ENCODE measurements around the gene CACNB2. TPM values are rescaled to one million over a fixed set of nuclear protein-coding genes. Genes with fewer than 3 reads are reported as not detected.

CACNB2 gene
- total RNA-seq, 1 experiment from 2014 or later = not detected

DNA sequence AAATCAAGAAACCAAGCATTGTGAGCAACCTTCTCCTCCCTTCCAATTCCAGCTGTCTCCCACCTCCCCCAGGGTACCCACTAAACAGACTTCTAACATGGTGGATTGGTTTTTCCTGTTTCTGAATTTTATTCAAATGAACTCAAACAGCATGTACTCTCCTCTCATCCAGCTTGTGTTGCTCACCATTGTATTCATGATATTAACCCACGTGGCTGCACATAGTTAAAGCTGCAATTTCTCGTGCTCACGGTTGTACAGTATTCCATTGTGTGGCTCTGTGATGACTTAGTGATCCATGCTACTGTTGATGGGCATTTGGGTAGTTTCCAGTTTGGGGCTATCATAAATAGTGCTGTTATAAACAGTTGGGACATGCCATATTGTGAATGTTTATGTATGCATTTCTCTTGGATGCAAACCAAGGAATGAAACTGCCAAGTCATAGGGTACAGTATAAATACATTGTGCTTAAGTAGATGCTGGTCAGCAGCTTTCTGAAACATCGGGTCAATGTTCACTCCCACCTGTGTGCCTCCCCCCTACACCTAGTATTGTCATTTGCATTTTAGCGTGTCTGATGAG is 124.3 kb downstream of the CACNB2 start:
- no TSS peak for BruUV-seq (replicated peaks)
- TF ChIP-seq, protein P1, sequence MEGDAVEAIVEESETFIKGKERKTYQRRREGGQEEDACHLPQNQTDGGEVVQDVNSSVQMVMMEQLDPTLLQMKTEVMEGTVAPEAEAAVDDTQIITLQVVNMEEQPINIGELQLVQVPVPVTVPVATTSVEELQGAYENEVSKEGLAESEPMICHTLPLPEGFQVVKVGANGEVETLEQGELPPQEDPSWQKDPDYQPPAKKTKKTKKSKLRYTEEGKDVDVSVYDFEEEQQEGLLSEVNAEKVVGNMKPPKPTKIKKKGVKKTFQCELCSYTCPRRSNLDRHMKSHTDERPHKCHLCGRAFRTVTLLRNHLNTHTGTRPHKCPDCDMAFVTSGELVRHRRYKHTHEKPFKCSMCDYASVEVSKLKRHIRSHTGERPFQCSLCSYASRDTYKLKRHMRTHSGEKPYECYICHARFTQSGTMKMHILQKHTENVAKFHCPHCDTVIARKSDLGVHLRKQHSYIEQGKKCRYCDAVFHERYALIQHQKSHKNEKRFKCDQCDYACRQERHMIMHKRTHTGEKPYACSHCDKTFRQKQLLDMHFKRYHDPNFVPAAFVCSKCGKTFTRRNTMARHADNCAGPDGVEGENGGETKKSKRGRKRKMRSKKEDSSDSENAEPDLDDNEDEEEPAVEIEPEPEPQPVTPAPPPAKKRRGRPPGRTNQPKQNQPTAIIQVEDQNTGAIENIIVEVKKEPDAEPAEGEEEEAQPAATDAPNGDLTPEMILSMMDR (IDR thresholded peaks at IDR 0.05) = no peak
- TF ChIP-seq TCF7L2 (IDR thresholded peaks at IDR 0.05; ENCODE audit: low read depth, low read length) (no peak), POLR2AphosphoS5 (IDR thresholded peaks at IDR 0.05; ENCODE audit: low read depth, low read length) (no peak), REST (IDR thresholded peaks at IDR 0.05; ENCODE audit: insufficient read depth in 1 of 2, low read depth in 2 of 2, low read length in 1 of 2) (no peak)
- H3K4me3 ChIP-seq (ENCODE audit: low read depth in 2 of 2, low read length in 2 of 2) = no peak overlapping the region
- CTCF ChIA-PET = no interaction called here
- POLR2A ChIA-PET = no interaction called here
- in situ Hi-C loops (cut with HindIII; ENCODE audit: low pct_unique_long_range_greater_than_20kb, low sequenced_read_pairs) (no loop called here), intact Hi-C loops (cut with micrococcal nuclease; ENCODE audit: unreplicated experiment) (no loop called here)
- DNase-seq (ENCODE audit: low read depth, low spot score) = no peak
- no peaks in the 10 kb centered on the region for H3K36me3 ChIP-seq (ENCODE audit: control insufficient read depth, insufficient read depth, low read length)
- H3K4me1 ChIP-seq (ENCODE audit: control insufficient read depth, insufficient read depth, low read length) = no peaks in the 10 kb centered on the region
- H3K9me3 ChIP-seq (ENCODE audit: control insufficient read depth, insufficient read depth, low read depth, low read length) = no peaks in the 10 kb centered on the region
- no peak overlapping the region for H3K27ac ChIP-seq (ENCODE audit: low read length)
- peaks cover 2% of the 10 kb centered on the region; the same call in 1 of the 2 replicates for H3K27me3 ChIP-seq (ENCODE audit: control insufficient read depth, insufficient read depth, low read length)
- no peak for ATAC-seq

GRCh38 chr10:18268005-18268404 is 127.8 kb downstream of the CACNB2 start:
- TF ChIP-seq REST (IDR thresholded peaks at IDR 0.05; ENCODE audit: insufficient read depth in 1 of 2, low read depth in 2 of 2, low read length in 1 of 2) (no peak), POLR2AphosphoS5 (IDR thresholded peaks at IDR 0.05; ENCODE audit: low read depth, low read length) (no peak), SIN3A (IDR thresholded peaks at IDR 0.05; ENCODE audit: borderline replicate concordance, insufficient read depth, low read depth, low read length) (no peak), TCF7L2 (IDR thresholded peaks at IDR 0.05; ENCODE audit: low read depth, low read length) (no peak)
- TF ChIP-seq, protein P1 (IDR thresholded peaks at IDR 0.05) = no peak

More at GRCh38 chr10:18268005-18268404, 127.8 kb downstream of the CACNB2 start:
- H3K36me3 ChIP-seq (ENCODE audit: control insufficient read depth, insufficient read depth, low read length) = no peaks in the 10 kb centered on the region
- ChIA-PET POLR2A (no interaction called here), CTCF (no interaction called here)
- peaks cover 2% of the 10 kb centered on the region; the same call in 1 of the 2 replicates for H3K27me3 ChIP-seq (ENCODE audit: control insufficient read depth, insufficient read depth, low read length)
- no peak overlapping the region for H3K4me3 ChIP-seq (ENCODE audit: low read depth in 2 of 2, low read length in 2 of 2)
- no peaks in the 10 kb centered on the region for H3K4me1 ChIP-seq (ENCODE audit: control insufficient read depth, insufficient read depth, low read length)
- in situ Hi-C loops (cut with HindIII; ENCODE audit: low pct_unique_long_range_greater_than_20kb, low sequenced_read_pairs) = no loop called here
- DNase-seq (ENCODE audit: low read depth, low spot score) (no peak), ATAC-seq (no peak)
- no TSS peak for BruUV-seq (replicated peaks)
- no peak overlapping the region for H3K27ac ChIP-seq (ENCODE audit: low read length)
- H3K9me3 ChIP-seq (ENCODE audit: control insufficient read depth, insufficient read depth, low read depth, low read length) = no peaks in the 10 kb centered on the region
- intact Hi-C loops (cut with micrococcal nuclease; ENCODE audit: unreplicated experiment) = no loop called here

Data from Panc1 (cell line).